Measurements from ENCODE around the gene PEMT. TPM values are rescaled to one million over a fixed set of nuclear protein-coding genes. Genes with fewer than 3 reads are reported as not detected.

The PEMT gene
- total and polyA plus RNA-seq, 2 donors (not counting 1 experiment from before 2014, with no cell fraction given) = 10.7 to 20.3 TPM

GRCh38 chr17:17508646-17509591 is 82.6 kb downstream of the PEMT start:
- no peak overlapping the region for H3K9ac ChIP-seq (ENCODE audit: low read length)

GRCh38 chr17:17508019-17508535 is 83.4 kb downstream of the PEMT start:
- Histone ChIP-seq H3K36me3 (replicated peaks in 1 of 2; ENCODE audit: control extremely low read depth in 1 of 2, control insufficient read depth in 1 of 2, extremely low read depth in 1 of 2, insufficient read depth in 2 of 2, low read length in 1 of 2) (no peaks in the 10 kb centered on the region), H3K4me3 (ENCODE audit: control extremely low read depth in 1 of 5, extremely low read depth in 1 of 5, insufficient read depth in 1 of 5, low read depth in 2 of 5, low read length in 4 of 5) (no peak overlapping the region), H2AFZ (ENCODE audit: insufficient read depth, low read depth, low read length, poor library complexity, severe bottlenecking) (no peak overlapping the region), H3K79me2 (ENCODE audit: control insufficient read depth, insufficient read depth, low read length) (no peaks in the 10 kb centered on the region), H3K27me3 (replicated peaks in 1 of 4; ENCODE audit: control extremely low read depth in 1 of 4, control insufficient read depth in 3 of 4, insufficient read depth in 4 of 4, low read length in 3 of 4) (no peaks in the 10 kb centered on the region), H3K27ac (ENCODE audit: low read length in 2 of 2) (no peak overlapping the region), H3K9ac (ENCODE audit: low read length) (no peak overlapping the region), H3K9me3 (ENCODE audit: control extremely low read depth in 1 of 3, control insufficient read depth in 2 of 3, insufficient read depth in 1 of 3, low read length in 2 of 3) (no peaks in the 10 kb centered on the region), H3K4me1 (ENCODE audit: control insufficient read depth in 2 of 2, insufficient read depth in 2 of 2, low read length in 2 of 2) (no peaks in the 10 kb centered on the region), H3K4me2 (replicated peaks; ENCODE audit: low read depth, low read length, poor library complexity, severe bottlenecking) (no peak overlapping the region), H4K20me1 (ENCODE audit: control insufficient read depth, insufficient read depth, low read length, poor library complexity, severe bottlenecking) (no peaks in the 10 kb centered on the region)
- ATAC-seq (ENCODE audit: low read depth) (no peak), DNase-seq (no peak)
- H3K27me3 Mint-ChIP-seq = no peaks in the 10 kb centered on the region
- ChIA-PET POLR2A (no interaction called here), CTCF (no interaction called here)
- no peaks in the 10 kb centered on the region for H3K4me1 Mint-ChIP-seq
- 86% methylated on average over 11 of the region's 11 CpGs for WGBS (ENCODE audit: insufficient coverage)
- intact Hi-C loops (cut with micrococcal nuclease) = no loop called here
- TF ChIP-seq EZH2 (IDR thresholded peaks at IDR 0.05; ENCODE audit: borderline replicate concordance, insufficient read depth, low read depth, low read length, poor library complexity, severe bottlenecking) = no peak
- TF ChIP-seq, protein P1, sequence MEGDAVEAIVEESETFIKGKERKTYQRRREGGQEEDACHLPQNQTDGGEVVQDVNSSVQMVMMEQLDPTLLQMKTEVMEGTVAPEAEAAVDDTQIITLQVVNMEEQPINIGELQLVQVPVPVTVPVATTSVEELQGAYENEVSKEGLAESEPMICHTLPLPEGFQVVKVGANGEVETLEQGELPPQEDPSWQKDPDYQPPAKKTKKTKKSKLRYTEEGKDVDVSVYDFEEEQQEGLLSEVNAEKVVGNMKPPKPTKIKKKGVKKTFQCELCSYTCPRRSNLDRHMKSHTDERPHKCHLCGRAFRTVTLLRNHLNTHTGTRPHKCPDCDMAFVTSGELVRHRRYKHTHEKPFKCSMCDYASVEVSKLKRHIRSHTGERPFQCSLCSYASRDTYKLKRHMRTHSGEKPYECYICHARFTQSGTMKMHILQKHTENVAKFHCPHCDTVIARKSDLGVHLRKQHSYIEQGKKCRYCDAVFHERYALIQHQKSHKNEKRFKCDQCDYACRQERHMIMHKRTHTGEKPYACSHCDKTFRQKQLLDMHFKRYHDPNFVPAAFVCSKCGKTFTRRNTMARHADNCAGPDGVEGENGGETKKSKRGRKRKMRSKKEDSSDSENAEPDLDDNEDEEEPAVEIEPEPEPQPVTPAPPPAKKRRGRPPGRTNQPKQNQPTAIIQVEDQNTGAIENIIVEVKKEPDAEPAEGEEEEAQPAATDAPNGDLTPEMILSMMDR (IDR thresholded peaks at IDR 0.05) = no peak
- H3K4me3 Mint-ChIP-seq = no peak overlapping the region
- H3K27ac Mint-ChIP-seq = no peak overlapping the region
- no peaks in the 10 kb centered on the region for H3K9me3 Mint-ChIP-seq (ENCODE audit: insufficient read depth)

More at GRCh38 chr17:17508646-17509591, 82.6 kb downstream of the PEMT start:
- Mint-ChIP-seq H3K4me3 (no peak overlapping the region), H3K27ac (no peak overlapping the region), H3K27me3 (no peaks in the 10 kb centered on the region), H3K9me3 (ENCODE audit: insufficient read depth) (no peaks in the 10 kb centered on the region), H3K4me1 (no peaks in the 10 kb centered on the region)
- TF ChIP-seq EZH2 (IDR thresholded peaks at IDR 0.05; ENCODE audit: borderline replicate concordance, insufficient read depth, low read depth, low read length, poor library complexity, severe bottlenecking) = no peak
- TF ChIP-seq, protein P1 (IDR thresholded peaks at IDR 0.05) = no peak
- no peak overlapping the region for H2AFZ ChIP-seq (ENCODE audit: insufficient read depth, low read depth, low read length, poor library complexity, severe bottlenecking)
- POLR2A ChIA-PET = no interaction called here
- H3K79me2 ChIP-seq (ENCODE audit: control insufficient read depth, insufficient read depth, low read length) = no peaks in the 10 kb centered on the region
- CTCF ChIA-PET = no interaction called here
- H3K9me3 ChIP-seq (ENCODE audit: control extremely low read depth in 1 of 3, control insufficient read depth in 2 of 3, insufficient read depth in 1 of 3, low read length in 2 of 3) = no peaks in the 10 kb centered on the region
- H3K27me3 ChIP-seq (replicated peaks in 1 of 4; ENCODE audit: control extremely low read depth in 1 of 4, control insufficient read depth in 3 of 4, insufficient read depth in 4 of 4, low read length in 3 of 4) = no peaks in the 10 kb centered on the region
- H4K20me1 ChIP-seq (ENCODE audit: control insufficient read depth, insufficient read depth, low read length, poor library complexity, severe bottlenecking) = no peaks in the 10 kb centered on the region
- H3K4me2 ChIP-seq (replicated peaks; ENCODE audit: low read depth, low read length, poor library complexity, severe bottlenecking) = no peak overlapping the region
- intact Hi-C loops (cut with micrococcal nuclease) = no loop called here
- no peak for DNase-seq
- H3K4me3 ChIP-seq (ENCODE audit: control extremely low read depth in 1 of 5, extremely low read depth in 1 of 5, insufficient read depth in 1 of 5, low read depth in 2 of 5, low read length in 4 of 5) = no peak overlapping the region
- WGBS (ENCODE audit: insufficient coverage) = 97% methylated on average over 27 of the region's 33 CpGs
- no peak for ATAC-seq (ENCODE audit: low read depth)
- no peak overlapping the region for H3K27ac ChIP-seq (ENCODE audit: low read length in 2 of 2)
- no peaks in the 10 kb centered on the region for H3K36me3 ChIP-seq (replicated peaks in 1 of 2; ENCODE audit: control extremely low read depth in 1 of 2, control insufficient read depth in 1 of 2, extremely low read depth in 1 of 2, insufficient read depth in 2 of 2, low read length in 1 of 2)
- H3K4me1 ChIP-seq (ENCODE audit: control insufficient read depth in 2 of 2, insufficient read depth in 2 of 2, low read length in 2 of 2) = no peaks in the 10 kb centered on the region
